Measurements from ENCODE around the gene UTP14C.

DNA sequence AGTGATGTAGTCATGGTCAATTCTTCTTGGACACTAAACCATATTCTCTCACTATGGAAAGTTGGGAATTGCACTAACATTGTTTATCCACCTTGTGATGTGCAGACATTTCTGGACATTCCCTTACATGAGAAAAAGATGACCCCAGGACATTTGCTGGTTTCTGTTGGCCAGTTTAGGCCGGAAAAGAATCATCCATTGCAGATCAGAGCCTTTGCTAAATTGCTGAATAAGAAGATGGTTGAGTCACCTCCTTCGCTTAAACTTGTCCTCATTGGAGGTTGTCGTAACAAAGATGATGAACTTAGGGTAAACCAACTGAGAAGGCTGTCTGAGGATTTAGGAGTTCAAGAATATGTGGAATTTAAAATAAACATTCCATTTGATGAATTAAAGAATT, at the start of gene UTP14C:
- TF ChIP-seq CTCF (IDR thresholded peaks at IDR 0.05; ENCODE audit: extremely low read depth in 1 of 2, insufficient read depth in 1 of 2, low read depth in 1 of 2, low read length in 2 of 2) (no peak), MYC (IDR thresholded peaks at IDR 0.05; ENCODE audit: low read depth, low read length) (no peak), POLR2A (IDR thresholded peaks at IDR 0.05; ENCODE audit: low read depth, low read length) (no peak), POLR2AphosphoS5 (IDR thresholded peaks at IDR 0.05; ENCODE audit: insufficient read depth, low read depth, low read length) (no peak)

All from endothelial cell of umbilical vein (primary cell).